H9 (cell line): Measurements from ENCODE around the gene RLF. TPM values are rescaled to one million over a fixed set of nuclear protein-coding genes. Genes with fewer than 3 reads are reported as not detected.

Source experiments
- DNase-seq: peaks from one replicate; pipeline ENCODE4 v3.0.0-alpha.2; 2017
- H2AFZ ChIP-seq: one replicate; pipeline ENCODE4 v1.6.1; 2013; ENCODE audit warnings: mild to moderate bottlenecking, low read length, control low read depth, moderate library complexity
- H2AK5ac ChIP-seq: 2 replicates; pipeline ENCODE4 v1.6.1; 2013; ENCODE audit warnings: low read length, control low read depth, mixed read lengths; ENCODE audit not compliant: insufficient read length
- H2BK120ac ChIP-seq: one replicate; pipeline ENCODE4 v1.6.1; 2013; ENCODE audit warnings: low read depth, mild to moderate bottlenecking, low read length, control low read depth, inconsistent platforms; ENCODE audit not compliant: poor library complexity, severe bottlenecking
- H2BK12ac ChIP-seq: 2 replicates; pipeline ENCODE4 v1.6.1; 2013; ENCODE audit warnings: low read length, control low read depth, mixed read lengths, low read depth; ENCODE audit not compliant: insufficient read length
- H2BK15ac ChIP-seq: 2 replicates; pipeline ENCODE4 v1.6.1; 2013; ENCODE audit warnings: low read depth, low read length, control low read depth
- H2BK20ac ChIP-seq: one replicate; pipeline ENCODE4 v1.6.1; 2013; ENCODE audit warnings: low read depth, mild to moderate bottlenecking, low read length, control low read depth, inconsistent platforms; ENCODE audit not compliant: poor library complexity, severe bottlenecking
- H2BK5ac ChIP-seq: 2 replicates; pipeline ENCODE4 v1.6.1; 2013; ENCODE audit warnings: low read length, control low read depth, mixed read lengths; ENCODE audit not compliant: insufficient read length
- H3K14ac ChIP-seq: 2 replicates; pipeline ENCODE4 v1.6.1; 2013; ENCODE audit warnings: low read length, control low read depth; ENCODE audit not compliant: insufficient read depth
- H3K18ac ChIP-seq: 2 replicates; pipeline ENCODE4 v1.6.1; 2013; ENCODE audit warnings: low read depth, mild to moderate bottlenecking, mixed read lengths, low read length, control low read depth; ENCODE audit not compliant: insufficient read length
- H3K23ac ChIP-seq: 2 replicates; pipeline ENCODE4 v1.6.1; 2013; ENCODE audit warnings: low read length, control low read depth, mixed read lengths, low read depth; ENCODE audit not compliant: insufficient read length
- H3K23me2 ChIP-seq: 2 replicates; pipeline ENCODE4 v1.6.1; 2013; ENCODE audit warnings: low read depth, mild to moderate bottlenecking, mixed read lengths, low read length, control low read depth; ENCODE audit not compliant: insufficient read length, poor library complexity, severe bottlenecking
- H3K27ac ChIP-seq: 2 replicates; pipeline ENCODE4 v1.5.1; 2013; ENCODE audit warnings: low read length, control low read depth, mixed read lengths, low read depth; ENCODE audit not compliant: insufficient read length
- H3K27me3 ChIP-seq: 2 replicates; pipeline ENCODE4 v1.6.1; 2013; ENCODE audit warnings: low read length, control low read depth, inconsistent platforms; ENCODE audit not compliant: insufficient read depth
- H3K4ac ChIP-seq: 2 replicates; pipeline ENCODE4 v1.6.1; 2013; ENCODE audit warnings: low read depth, mild to moderate bottlenecking, control low read depth, inconsistent platforms, low read length, moderate library complexity
- H3K4me1 ChIP-seq: 2 replicates; pipeline ENCODE4 v1.6.1; 2013; ENCODE audit warnings: low read length, control low read depth, inconsistent platforms; ENCODE audit not compliant: insufficient read depth
- H3K4me2 ChIP-seq: 2 replicates; pipeline ENCODE4 v1.6.1; 2013; ENCODE audit warnings: low read length, control low read depth, mixed read lengths; ENCODE audit not compliant: insufficient read length, insufficient read depth
- H3K56ac ChIP-seq: 2 replicates; pipeline ENCODE4 v1.6.1; 2013; ENCODE audit warnings: low read depth, mild to moderate bottlenecking, mixed read lengths, low read length, control low read depth; ENCODE audit not compliant: insufficient read length
- H3K79me1 ChIP-seq: 2 replicates; pipeline ENCODE4 v1.6.1; 2013; ENCODE audit warnings: low read depth, mild to moderate bottlenecking, moderate library complexity, low read length, control low read depth, inconsistent platforms; ENCODE audit not compliant: insufficient read depth, poor library complexity, severe bottlenecking
- H3K79me2 ChIP-seq: 2 replicates; pipeline ENCODE4 v1.6.1; 2013; ENCODE audit warnings: low read length, control low read depth, inconsistent platforms; ENCODE audit not compliant: insufficient read depth
- H3K9ac ChIP-seq: 2 replicates; pipeline ENCODE4 v1.6.1; 2013; ENCODE audit warnings: low read length, control low read depth, mixed read lengths; ENCODE audit not compliant: insufficient read length; ENCODE audit errors: extremely low read depth
- H3K9me3 ChIP-seq: one replicate; pipeline ENCODE4 v1.6.1; 2013; ENCODE audit warnings: low read depth, low read length, inconsistent platforms; ENCODE audit not compliant: control insufficient read depth
- H3T11ph ChIP-seq: one replicate; pipeline ENCODE4 v1.6.1; 2013; ENCODE audit warnings: mild to moderate bottlenecking, low read length, control low read depth, inconsistent platforms
- H4K20me1 ChIP-seq: one replicate; pipeline ENCODE4 v1.6.1; 2013; ENCODE audit not compliant: control insufficient read depth, insufficient read length, insufficient read depth
- H4K5ac ChIP-seq: 2 replicates; pipeline ENCODE4 v1.6.1; 2013; ENCODE audit warnings: low read depth, mild to moderate bottlenecking, mixed read lengths, low read length, control low read depth; ENCODE audit not compliant: insufficient read length
- H4K8ac ChIP-seq: replicated peaks from 2 replicates; pipeline ENCODE4 v1.6.1; 2013; ENCODE audit warnings: low read length, control low read depth, mixed read lengths, low read depth; ENCODE audit not compliant: insufficient read length
- H4K91ac ChIP-seq: 2 replicates; pipeline ENCODE4 v1.6.1; 2013; ENCODE audit warnings: low read depth, mild to moderate bottlenecking, moderate library complexity, mixed read lengths, low read length, control low read depth; ENCODE audit not compliant: insufficient read length
- H3K27ac Mint-ChIP-seq, 3 experiments: 2 replicates in 2 of 3; 3 replicates in 1 of 3; pipeline ENCODE4 v1.8.0; 2020 to 2021; ENCODE audit warnings: mixed read lengths in 3 of 3, mild to moderate bottlenecking in 1 of 3, moderate library complexity in 1 of 3
- H3K27me3 Mint-ChIP-seq: 2 replicates; pipeline ENCODE4 v1.8.0; 2021; ENCODE audit warnings: low read depth, mild to moderate bottlenecking, moderate library complexity, mixed read lengths
- H3K36me3 Mint-ChIP-seq, 3 experiments: 2 replicates in 2 of 3; 3 replicates in 1 of 3; pipeline ENCODE4 v1.8.0; 2020 to 2021; ENCODE audit warnings: low read depth in 3 of 3, mixed read lengths in 3 of 3; ENCODE audit not compliant: insufficient read depth in 1 of 3
- H3K4me1 Mint-ChIP-seq, 2 experiments: 2 replicates each; pipeline ENCODE4 v1.8.0; 2020; ENCODE audit warnings: mixed read lengths in 2 of 2
- H3K4me3 Mint-ChIP-seq, 2 experiments: 2 replicates in 1 of 2; 3 replicates in 1 of 2; pipeline ENCODE4 v1.8.0; 2020 to 2021; ENCODE audit warnings: mild to moderate bottlenecking in 2 of 2, mixed read lengths in 2 of 2, moderate library complexity in 1 of 2
- H3K9me3 Mint-ChIP-seq, 2 experiments: 2 replicates in 1 of 2; 3 replicates in 1 of 2; pipeline ENCODE4 v1.8.0; 2020; ENCODE audit warnings: mild to moderate bottlenecking in 2 of 2, mixed read lengths in 2 of 2, moderate library complexity in 1 of 2
- WGBS: extraction: QIAGEN DNeasy Blood & Tissue Kit; methylation state at CpG from one replicate; pipeline ENCODE4 v1.1.7; 2013; ENCODE audit warnings: missing lambda C conversion rate, low lambda C conversion rate, mixed read lengths; ENCODE audit not compliant: insufficient read length; ENCODE audit errors: extremely low coverage; 5-methylcytosine and 5-hydroxymethylcytosine counted together
- total RNA-seq: library from RNA; stranded (reverse); gene quantifications from 2 replicates; pipeline ENCODE4 v1.2.1, GENCODE V29; 2021
- TF ChIP-seq, protein P1 (sequence below): fragments of 200-600 bp; sonication (generic); conservative IDR thresholded peaks from 3 replicates; pipeline ENCODE4 v1.8.0; 2021; ENCODE audit warnings: antibody characterized with exemption, mild to moderate bottlenecking

RLF gene
- total RNA-seq, 1 experiment from 2014 or later = 19.2 TPM

DNA sequence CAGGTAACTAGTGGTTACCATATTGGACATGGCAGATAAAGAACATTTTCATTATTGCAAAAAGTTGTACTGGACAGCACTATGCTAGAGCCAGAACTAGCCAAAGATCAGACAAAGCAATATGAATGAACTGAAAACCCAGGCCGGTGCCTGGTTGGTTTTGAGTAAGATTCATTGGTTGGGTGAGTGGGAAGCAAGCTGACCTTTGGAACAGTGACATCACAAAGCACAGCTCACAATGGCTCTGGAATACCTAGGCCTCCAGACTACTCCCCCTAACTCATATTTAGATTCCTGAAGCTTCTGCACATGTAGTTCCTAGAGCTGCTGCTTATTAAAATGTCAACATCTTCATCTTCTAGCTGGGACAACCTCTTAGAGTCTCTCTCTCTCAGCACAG lies 86.5 kb downstream of the RLF start, which contains the start of gene TMCO2:
Gene TMCO2 (plus strand): TSS at position 283 of the 400 bp plus-strand sequence. CDS start 57 bp downstream, at position 340.
- Histone ChIP-seq H3K23me2 (no peaks in the 10 kb centered on the region), H3K4me1 (no peaks in the 10 kb centered on the region), H4K8ac (no peak within 1 kb of the TSS), H3K4me2 (no peak within 1 kb of the TSS), H2BK15ac (no peak within 1 kb of the TSS), H2BK5ac (no peak within 1 kb of the TSS), H3K23ac (no peak within 1 kb of the TSS), H3K9me3 (no peaks in the 10 kb centered on the region), H3K9ac (no peak within 1 kb of the TSS), H2BK120ac (no peak within 1 kb of the TSS), H3K79me1 (no peaks in the 10 kb centered on the region), H3K56ac (no peak within 1 kb of the TSS), H4K91ac (no peak within 1 kb of the TSS), H3K27ac (no peak within 1 kb of the TSS), H2AFZ (no peak within 1 kb of the TSS), H2AK5ac (no peak within 1 kb of the TSS), H3K27me3 (no peaks in the 10 kb centered on the region), H3K4ac (no peak within 1 kb of the TSS), H3T11ph (no peak within 1 kb of the TSS), H4K20me1 (no peaks in the 10 kb centered on the region), H3K18ac (no peak within 1 kb of the TSS), H4K5ac (no peak within 1 kb of the TSS), H2BK20ac (no peak within 1 kb of the TSS), H2BK12ac (no peak within 1 kb of the TSS), H3K14ac (no peak within 1 kb of the TSS), H3K79me2 (no peaks in the 10 kb centered on the region)
- H3K27me3 Mint-ChIP-seq = no peaks in the 10 kb centered on the region; the same call in none of the 2 replicates
- no peaks in the 10 kb centered on the region for H3K9me3 Mint-ChIP-seq
- no peak within 1 kb of the TSS for H3K27ac Mint-ChIP-seq
- TF ChIP-seq, protein P1, sequence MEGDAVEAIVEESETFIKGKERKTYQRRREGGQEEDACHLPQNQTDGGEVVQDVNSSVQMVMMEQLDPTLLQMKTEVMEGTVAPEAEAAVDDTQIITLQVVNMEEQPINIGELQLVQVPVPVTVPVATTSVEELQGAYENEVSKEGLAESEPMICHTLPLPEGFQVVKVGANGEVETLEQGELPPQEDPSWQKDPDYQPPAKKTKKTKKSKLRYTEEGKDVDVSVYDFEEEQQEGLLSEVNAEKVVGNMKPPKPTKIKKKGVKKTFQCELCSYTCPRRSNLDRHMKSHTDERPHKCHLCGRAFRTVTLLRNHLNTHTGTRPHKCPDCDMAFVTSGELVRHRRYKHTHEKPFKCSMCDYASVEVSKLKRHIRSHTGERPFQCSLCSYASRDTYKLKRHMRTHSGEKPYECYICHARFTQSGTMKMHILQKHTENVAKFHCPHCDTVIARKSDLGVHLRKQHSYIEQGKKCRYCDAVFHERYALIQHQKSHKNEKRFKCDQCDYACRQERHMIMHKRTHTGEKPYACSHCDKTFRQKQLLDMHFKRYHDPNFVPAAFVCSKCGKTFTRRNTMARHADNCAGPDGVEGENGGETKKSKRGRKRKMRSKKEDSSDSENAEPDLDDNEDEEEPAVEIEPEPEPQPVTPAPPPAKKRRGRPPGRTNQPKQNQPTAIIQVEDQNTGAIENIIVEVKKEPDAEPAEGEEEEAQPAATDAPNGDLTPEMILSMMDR = no peak
- H3K36me3 Mint-ChIP-seq = no peaks in the 10 kb centered on the region
- H3K4me1 Mint-ChIP-seq = no peaks in the 10 kb centered on the region
- H3K4me3 Mint-ChIP-seq = no peak within 1 kb of the TSS
- WGBS = no CpG with 5 or more reads among the region's 1 CpG
- DNase-seq = no peak
